NCI-H2081 treated with DMSO at 0.1 percent for 48 hours (cell line): ENCODE results near the gene CENPP.

ENCODE experiments used
- DNase-seq: peaks from one replicate; lab custom pipeline; 2025; lab: John Stamatoyannopoulos, UW

CENPP gene

GRCh38 chr9:92325269-92325990, at the start of gene CENPP, which contains the start of gene NOL8:
Gene CENPP, plus strand, starts transcription at chr9:92325953.
Gene NOL8, minus strand, starts transcription at chr9:92325350. Its CDS starts 1,189 bp downstream, at chr9:92324161.
- DNase-seq, result peak; percentile 37

DNA sequence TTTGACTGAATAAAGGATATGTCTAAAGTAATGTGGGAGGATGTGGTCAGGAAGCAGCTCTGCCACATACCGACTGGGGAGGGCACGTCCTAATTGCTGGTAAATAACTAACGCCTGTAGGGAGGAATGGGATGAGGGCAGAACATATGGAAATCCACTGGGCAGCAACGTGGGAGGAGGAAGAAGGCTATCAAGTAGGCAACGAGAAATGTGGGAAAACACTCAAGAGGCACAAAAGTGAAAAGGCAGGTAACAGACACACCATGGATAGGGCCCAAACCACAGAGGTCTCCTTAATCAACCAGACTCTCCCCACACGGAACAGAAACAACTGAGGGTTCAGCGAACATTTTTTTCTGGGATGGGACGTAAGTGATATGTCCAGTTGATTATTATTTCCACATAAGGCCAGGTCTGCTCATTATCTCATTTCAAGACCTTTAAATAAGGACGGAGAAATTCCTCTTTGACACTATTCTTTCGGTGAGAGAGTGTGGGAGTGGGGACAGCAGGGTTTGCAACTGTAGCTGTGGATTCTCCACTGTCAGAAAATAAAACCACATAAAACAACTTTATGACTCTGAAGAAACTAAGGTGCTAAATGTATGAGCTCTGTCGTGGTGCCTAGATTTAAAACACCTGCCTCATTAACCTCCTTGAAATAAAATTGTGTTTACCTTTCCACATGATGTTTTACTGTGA, 49.3 kb upstream of the CENPP start:
- no peak for DNase-seq

DNA sequence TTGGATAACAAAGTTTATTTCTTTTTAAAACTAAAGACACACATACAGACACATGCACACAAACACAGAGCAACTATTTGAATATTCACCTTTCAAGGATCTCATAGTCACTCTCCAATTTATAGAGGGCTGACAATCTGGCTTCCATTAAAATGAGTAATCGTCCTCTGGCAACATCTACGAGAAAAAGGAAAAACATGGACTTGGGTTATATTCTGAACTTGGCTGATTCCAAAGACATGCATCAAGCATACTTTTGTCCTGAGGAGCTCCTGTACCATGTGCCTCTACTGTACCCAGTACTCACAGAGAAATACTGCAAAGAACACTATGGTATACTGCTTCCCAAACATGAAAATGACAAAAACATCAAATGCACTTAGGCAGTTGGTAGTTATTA, 47.6 kb upstream of the CENPP start:
- DNase-seq, result no peak

GRCh38 chr9:92279302-92279701, 46.5 kb upstream of the CENPP start:
- no peak for DNase-seq

GRCh38 chr9:92289708-92290390, 35.9 kb upstream of the CENPP start:
- no peak for DNase-seq

- DNase-seq, result no peak
Observed at GRCh38 chr9:92290785-92291429, 34.8 kb upstream of the CENPP start.

GRCh38 chr9:92291577-92291976, 34.2 kb upstream of the CENPP start:
- DNase-seq, result no peak

GRCh38 chr9:92292338-92293074, 33.2 kb upstream of the CENPP start:
- DNase-seq, result no peak

DNA sequence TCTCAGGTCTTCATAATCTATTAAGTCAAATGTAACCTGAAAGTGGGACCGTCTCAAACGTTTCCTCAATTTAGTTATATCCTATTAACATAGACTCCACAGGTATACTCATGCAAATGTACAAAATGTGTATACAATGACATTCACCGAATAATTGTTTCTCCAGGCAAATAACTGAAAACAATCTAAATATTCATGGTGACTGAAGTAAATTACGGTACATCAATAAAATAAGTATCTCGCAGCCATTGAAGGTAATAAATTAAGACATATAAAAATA, 32.7 kb upstream of the CENPP start:
- DNase-seq, result no peak

- peak; percentile 81 for DNase-seq
Observed at GRCh38 chr9:92293452-92294296, 32.1 kb upstream of the CENPP start, which contains the start of gene IARS1. Gene IARS1, minus strand, starts transcription at chr9:92293697. Its CDS starts 4,278 bp downstream, at chr9:92289419.

- no peak for DNase-seq
Observed at GRCh38 chr9:92294297-92294676, 31.5 kb upstream of the CENPP start.

DNA sequence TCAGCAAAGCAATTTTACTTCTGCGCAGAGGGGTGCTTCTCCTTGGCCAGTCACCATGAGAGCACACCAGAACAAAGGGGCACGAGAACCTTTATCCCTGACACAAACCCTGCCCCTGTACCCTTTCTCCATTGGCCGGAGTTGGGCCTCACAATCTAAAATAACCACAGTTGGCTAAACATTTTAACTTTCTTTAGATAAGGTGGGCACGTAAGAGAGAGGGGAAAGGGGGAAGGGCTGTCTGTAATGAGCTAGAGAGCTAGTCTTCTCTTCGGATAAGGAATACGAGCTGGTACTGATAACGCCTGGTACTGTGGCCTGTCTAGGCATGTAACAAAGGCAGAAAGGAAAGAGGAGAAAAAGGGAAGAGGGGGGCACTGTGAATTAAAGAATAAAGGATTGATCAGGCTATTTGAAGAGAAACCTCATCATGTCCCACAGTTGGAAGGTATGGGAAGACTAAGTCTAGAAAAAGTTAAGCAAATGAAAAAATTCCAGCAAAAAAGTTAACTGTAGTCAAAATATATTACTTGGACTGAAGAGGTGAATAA, 30.4 kb upstream of the CENPP start:
- no peak for DNase-seq

DNA sequence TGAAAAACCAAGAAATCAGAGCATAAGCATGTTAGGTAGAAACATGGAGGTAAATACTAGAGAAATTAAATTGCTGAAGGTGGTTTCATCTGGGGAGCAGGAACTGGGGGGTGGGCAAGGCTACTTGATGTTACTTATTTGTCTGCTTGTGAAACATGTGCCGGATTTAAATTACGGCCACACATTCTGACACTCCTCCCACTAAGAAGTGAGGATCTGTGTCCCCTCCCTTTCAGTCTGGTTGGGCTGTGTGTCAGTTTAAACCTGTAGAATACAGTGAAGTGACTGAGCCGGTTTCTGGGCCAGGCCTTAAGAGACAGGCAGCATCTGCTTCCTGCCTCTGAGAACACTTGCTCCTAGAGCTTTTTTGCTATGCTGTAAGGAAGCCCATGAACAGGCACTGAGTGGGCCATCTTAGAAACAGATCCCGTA, 29.9 kb upstream of the CENPP start:
- no peak for DNase-seq

DNA sequence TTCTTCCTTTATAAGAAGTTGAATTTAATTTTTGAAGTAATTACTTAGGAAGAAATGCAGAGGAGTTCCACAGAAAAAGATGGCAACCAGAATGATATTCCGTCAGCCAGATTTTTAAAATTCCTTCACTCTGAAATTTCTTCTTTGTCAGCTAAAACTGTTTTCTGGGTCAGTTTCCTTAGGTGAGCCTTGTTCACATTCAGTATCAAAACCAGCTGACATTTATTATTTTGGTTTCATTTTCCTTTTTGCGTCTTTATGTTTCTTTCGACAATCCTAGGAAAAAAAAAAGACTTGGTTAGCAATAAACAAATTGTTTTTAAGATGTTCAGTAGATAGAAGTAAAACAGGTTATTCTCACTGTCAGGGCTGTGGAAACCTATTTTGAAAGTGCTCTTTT, 28.1 kb upstream of the CENPP start:
- no peak for DNase-seq

GRCh38 chr9:92298036-92298435, 27.7 kb upstream of the CENPP start:
- no peak for DNase-seq

GRCh38 chr9:92299116-92299515, 26.6 kb upstream of the CENPP start:
- no peak for DNase-seq

DNA sequence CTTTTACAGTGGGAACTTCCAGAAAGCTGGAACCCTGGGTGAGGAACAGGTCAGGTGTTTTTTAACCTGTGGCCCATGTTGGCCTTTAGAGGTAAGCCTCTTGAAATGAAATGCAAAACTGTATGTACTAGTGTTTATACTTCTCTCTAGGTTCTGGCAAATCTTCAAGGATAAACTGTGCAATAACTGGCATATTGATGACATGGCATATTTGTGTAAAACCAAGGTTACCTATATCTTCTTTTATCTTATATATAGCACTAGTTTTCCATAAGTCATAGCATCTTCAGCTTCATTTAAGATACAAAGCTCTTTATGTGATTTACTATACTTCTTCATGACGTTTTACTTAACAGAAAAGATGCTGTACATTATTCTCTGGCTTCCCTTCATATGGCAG, 24.8 kb upstream of the CENPP start:
- no peak for DNase-seq

- no peak for DNase-seq
Observed at GRCh38 chr9:92308893-92309292, 16.9 kb upstream of the CENPP start.

- no peak for DNase-seq
Observed at GRCh38 chr9:92310562-92310961, 15.2 kb upstream of the CENPP start.

- DNase-seq, result no peak
Observed at GRCh38 chr9:92312887-92313623, 12.7 kb upstream of the CENPP start.
